Colonic mucosa (tissue), 4 donors: ENCODE measurements around the gene ZFP36L2. TPM values are rescaled to one million over a fixed set of nuclear protein-coding genes. Genes with fewer than 3 reads are reported as not detected.

Source experiments
- DNase-seq: peaks from one replicate; pipeline ENCODE4 v3.0.0-alpha.2; 2020
- H3K27ac ChIP-seq: fragments of 200-600 bp; one replicate; pipeline ENCODE4 v1.8.0; 2021
- H3K27me3 ChIP-seq: fragments of 200-600 bp; one replicate; pipeline ENCODE4 v1.8.0; 2021
- H3K36me3 ChIP-seq: fragments of 200-600 bp; one replicate; pipeline ENCODE4 v1.8.0; 2021
- H3K4me1 ChIP-seq: fragments of 200-600 bp; one replicate; pipeline ENCODE4 v1.8.0; 2021; ENCODE audit warnings: mild to moderate bottlenecking
- H3K4me3 ChIP-seq: fragments of 200-600 bp; one replicate; pipeline ENCODE4 v1.8.0; 2021
- H3K9ac ChIP-seq, 2 donors: one replicate each; pipeline ENCODE4 v1.7.0; 2013; ENCODE audit warnings: control low read depth in 2 of 2, low read depth in 2 of 2, low read length in 2 of 2
- H3K9me3 ChIP-seq: fragments of 200-600 bp; one replicate; pipeline ENCODE4 v1.8.0; 2021
- CTCF ChIP-seq: fragments of 200-600 bp; IDR thresholded peaks from one replicate; pipeline ENCODE4 v1.8.0; 2022; ENCODE audit warnings: antibody characterized with exemption, mild to moderate bottlenecking
- intact Hi-C: fragments of 100-400 bp; cut with DNase I; formaldehyde crosslinking; loops from one replicate; pipeline ENCODE4 v1.14.1; 2022
- total RNA-seq, 2 donors: library from RNA; stranded (reverse); fragmentation: NEBNext Ultra II Directional in 1 of 2; extraction: Animal tissue kit (Norgen Biotek cat#: 25700) in 1 of 2; gene quantifications; one replicate each; pipeline ENCODE4 v1.2.1, GENCODE V29; 2021
- donor health status: healthy.
- donor health status: DM: no; HTN: no; CAD: no.
- donor health status: DM: no; HTN: no; CAD: no.

Gene ZFP36L2
- total RNA-seq, 2 donors from 2014 or later, result 166 to 205 TPM

- Histone ChIP-seq H3K27me3 (no peaks in the 10 kb centered on the region), H3K4me3 (no peak overlapping the region), H3K9ac (no peak overlapping the region), H3K4me1 (no peaks in the 10 kb centered on the region), H3K36me3 (no peaks in the 10 kb centered on the region), H3K9me3 (no peaks in the 10 kb centered on the region), H3K27ac (no peak overlapping the region)
- intact Hi-C loops, result no loop called here
- DNase-seq, result no peak
- no peak for TF ChIP-seq CTCF
Observed at GRCh38 chr2:43258547-43259156, 32.2 kb upstream of the ZFP36L2 start.

DNA sequence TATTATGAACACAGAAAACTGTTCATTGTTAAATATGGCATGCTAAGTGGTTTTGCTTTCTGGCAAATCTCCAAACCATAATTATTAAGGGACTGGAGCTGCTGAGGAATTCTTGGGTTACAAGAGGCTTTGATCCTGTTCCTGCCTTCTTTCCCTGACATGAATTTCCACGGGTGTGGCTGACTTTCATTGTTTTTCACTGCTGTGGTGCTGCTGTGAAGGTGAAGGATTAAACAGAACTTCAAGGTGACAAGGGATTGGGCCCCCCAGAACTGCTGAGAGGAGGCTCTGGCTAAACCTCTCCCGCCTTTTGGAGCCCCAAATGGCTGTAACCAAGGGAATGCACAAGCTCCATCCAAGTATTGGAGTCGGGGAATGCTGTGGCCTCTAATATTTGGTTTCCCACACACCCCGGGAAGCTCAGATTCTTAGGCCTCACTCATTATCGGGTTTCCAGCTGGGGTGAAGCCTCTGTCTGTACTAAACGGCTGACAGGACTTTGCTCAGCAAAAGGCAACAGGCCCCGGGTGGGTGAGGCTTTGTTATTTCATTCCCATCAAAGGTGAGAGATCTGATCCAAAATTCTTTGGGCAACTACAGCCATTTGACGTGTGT is 29.0 kb upstream of the ZFP36L2 start:
- no peaks in the 10 kb centered on the region for H3K9me3 ChIP-seq
- H3K36me3 ChIP-seq, result no peaks in the 10 kb centered on the region
- intact Hi-C loops, result no loop called here
- H3K4me1 ChIP-seq, result no peaks in the 10 kb centered on the region
- no peak overlapping the region for H3K27ac ChIP-seq
- TF ChIP-seq CTCF, result no peak
- H3K27me3 ChIP-seq, result no peaks in the 10 kb centered on the region
- no peak for DNase-seq
- no peak overlapping the region for H3K4me3 ChIP-seq
- H3K9ac ChIP-seq, result no peak overlapping the region

DNA sequence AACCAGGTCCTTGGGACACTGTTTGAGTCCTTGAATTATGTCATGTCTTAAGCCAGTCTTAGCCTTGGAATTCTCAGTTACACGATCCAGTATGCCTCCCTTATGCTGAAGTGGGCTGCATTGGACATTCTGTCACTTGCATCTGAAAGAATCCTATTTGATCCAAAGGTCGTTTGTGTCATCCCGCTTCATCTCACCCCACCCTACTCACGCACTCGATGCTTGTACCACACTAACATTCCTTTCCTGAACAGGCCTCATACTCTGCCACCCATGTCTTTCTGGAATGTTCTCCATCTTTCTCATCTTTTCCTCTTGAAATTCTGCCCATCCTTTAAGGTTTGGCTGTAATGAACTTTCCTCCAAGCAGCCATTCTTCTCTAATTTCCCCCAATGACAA is 27.9 kb upstream of the ZFP36L2 start:
- Histone ChIP-seq H3K27me3 (no peaks in the 10 kb centered on the region), H3K4me1 (no peaks in the 10 kb centered on the region), H3K4me3 (no peak overlapping the region), H3K9ac (no peak overlapping the region), H3K36me3 (no peaks in the 10 kb centered on the region), H3K9me3 (no peaks in the 10 kb centered on the region), H3K27ac (no peak overlapping the region)
- no peak for DNase-seq
- intact Hi-C loops, result no loop called here
- TF ChIP-seq CTCF, result no peak

DNA sequence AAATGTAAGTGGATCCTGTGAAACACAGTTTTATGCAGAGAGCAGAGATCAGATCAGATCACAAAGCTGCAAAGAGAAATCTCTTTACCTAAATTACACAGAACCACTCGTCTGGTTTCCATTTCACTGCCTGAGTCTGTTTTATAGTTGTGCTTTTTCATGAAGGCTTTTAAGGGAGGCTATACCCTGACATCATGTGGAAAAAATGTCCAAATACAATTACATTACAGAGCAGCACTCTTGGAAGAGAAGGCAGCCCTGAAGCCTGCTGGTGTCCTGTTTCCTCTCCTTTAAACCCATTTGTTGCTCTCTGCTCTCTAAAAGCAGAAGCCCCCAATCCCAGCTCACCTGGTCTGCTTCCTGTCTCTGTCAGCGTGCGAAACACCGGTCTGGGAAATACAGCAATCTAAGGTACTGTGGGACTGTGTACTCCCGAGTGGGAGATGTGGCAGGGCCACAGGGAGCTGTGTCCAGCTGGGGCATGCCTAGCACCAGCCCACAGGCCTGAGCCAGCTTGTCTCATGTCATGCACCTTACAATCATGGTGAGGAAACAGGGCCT is 24.8 kb upstream of the ZFP36L2 start:
- Histone ChIP-seq H3K4me1 (no peaks in the 10 kb centered on the region), H3K36me3 (no peaks in the 10 kb centered on the region), H3K9me3 (no peaks in the 10 kb centered on the region), H3K27ac (peak overlapping the region; percentile 57), H3K27me3 (no peaks in the 10 kb centered on the region), H3K4me3 (no peak overlapping the region), H3K9ac (peak overlapping the region in 1 of 2 donors; percentile 35)
- no peak for DNase-seq
- intact Hi-C loops, result no loop called here
- no peak for TF ChIP-seq CTCF

DNA sequence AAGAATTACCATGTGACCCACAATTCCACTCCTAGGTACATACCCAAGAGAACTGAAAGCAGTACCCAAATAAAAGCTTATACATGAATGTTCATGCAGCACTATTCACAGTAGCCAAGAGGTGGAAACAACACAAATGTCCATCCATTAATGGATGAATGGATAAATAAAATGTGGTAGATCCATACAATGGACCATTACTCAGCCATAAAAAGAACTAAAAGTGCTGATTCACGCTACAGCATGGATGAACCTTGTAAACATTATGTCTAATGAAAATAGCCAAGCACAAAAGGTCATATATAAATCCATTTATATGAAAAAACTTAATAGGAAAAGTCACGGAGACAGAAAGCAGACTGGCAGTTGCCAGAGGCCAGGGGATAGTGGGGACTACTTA is 23.6 kb upstream of the ZFP36L2 start:
- TF ChIP-seq CTCF, result no peak
- Histone ChIP-seq H3K9ac (no peak overlapping the region), H3K27me3 (no peaks in the 10 kb centered on the region), H3K9me3 (no peaks in the 10 kb centered on the region), H3K27ac (no peak overlapping the region), H3K4me1 (no peaks in the 10 kb centered on the region), H3K36me3 (no peaks in the 10 kb centered on the region), H3K4me3 (no peak overlapping the region)
- intact Hi-C loops, result no loop called here
- DNase-seq, result no peak
